Common myeloid progenitor, CD34-positive (primary cell): ENCODE data around the gene MAFG.

Experiments
- CTCF ChIA-PET: fragments of 350-600 bp; sonication (Branson Sonifier 250); formaldehyde crosslinking; loops from one replicate; lab custom pipeline; 2021; ENCODE audit warnings: antibody characterized with exemption; lab: Charles Lee
- POLR2A ChIA-PET: fragments of 350-600 bp; sonication (Branson Sonifier 250); formaldehyde crosslinking; loops from one replicate; lab custom pipeline; 2021; ENCODE audit warnings: antibody characterized with exemption; lab: Charles Lee
- DNase-seq, 3 donors: peaks; one replicate each; pipeline versions ENCODE4 v3.0.0 to v3.0.0-alpha.2; 2013
- H3K27ac ChIP-seq, 2 experiments: 1 replicate in 1 of 2; 2 replicates in 1 of 2; pipeline ENCODE4 v1.7.0; 2013; ENCODE audit warnings: inconsistent platforms in 2 of 2, low read length in 2 of 2, mild to moderate bottlenecking in 2 of 2, low read depth in 1 of 2, moderate library complexity in 1 of 2; ENCODE audit not compliant: severe bottlenecking in 2 of 2, insufficient read depth in 1 of 2, poor library complexity in 1 of 2
- H3K27me3 ChIP-seq, 5 experiments: replicated peaks in 2 of 5; 1 replicate in 3 of 5; 2 replicates in 2 of 5; pipeline versions ENCODE4 v1.6.1 to v1.7.0; 2013; ENCODE audit warnings: low read length in 4 of 5, mild to moderate bottlenecking in 2 of 5, moderate library complexity in 2 of 5, inconsistent platforms in 1 of 5; ENCODE audit not compliant: insufficient read depth in 5 of 5, control insufficient read depth in 4 of 5
- H3K36me3 ChIP-seq, 4 experiments: 1 replicate in 2 of 4; 2 replicates in 2 of 4; pipeline versions ENCODE4 v1.6.1 to v1.7.0; 2013; ENCODE audit warnings: low read length in 3 of 4, control low read depth in 1 of 4, mild to moderate bottlenecking in 1 of 4; ENCODE audit not compliant: control insufficient read depth in 4 of 4, insufficient read depth in 4 of 4
- H3K4me1 ChIP-seq, 4 experiments: 1 replicate in 3 of 4; 2 replicates in 1 of 4; pipeline versions ENCODE4 v1.6.1 to v1.7.1; 2013; ENCODE audit warnings: low read length in 3 of 4, mild to moderate bottlenecking in 3 of 4, control low read depth in 1 of 4, inconsistent platforms in 1 of 4, moderate library complexity in 1 of 4; ENCODE audit not compliant: control insufficient read depth in 4 of 4, insufficient read depth in 4 of 4; ENCODE audit errors: control extremely low read depth in 1 of 4
- H3K4me3 ChIP-seq, 7 experiments: 1 replicate in 4 of 7; 2 replicates in 3 of 7; pipeline versions ENCODE4 v1.5.1 to v1.7.0; 2013; ENCODE audit warnings: mild to moderate bottlenecking in 7 of 7, low read length in 6 of 7, moderate library complexity in 6 of 7, inconsistent platforms in 2 of 7, low read depth in 2 of 7, control low read depth in 1 of 7; ENCODE audit not compliant: insufficient read depth in 4 of 7, control insufficient read depth in 1 of 7; ENCODE audit errors: extremely low read depth in 1 of 7
- H3K9me3 ChIP-seq, 5 experiments: 1 replicate in 4 of 5; 2 replicates in 1 of 5; pipeline versions ENCODE4 v1.6.1 to v1.7.1; 2013; ENCODE audit warnings: low read length in 4 of 5, mild to moderate bottlenecking in 2 of 5, inconsistent platforms in 1 of 5, low read depth in 1 of 5, moderate library complexity in 1 of 5; ENCODE audit not compliant: control insufficient read depth in 4 of 5, insufficient read depth in 2 of 5; ENCODE audit errors: control extremely low read depth in 1 of 5
- WGBS: methylation state at CpG from one replicate; pipeline ENCODE4 v1.1.5; 2013; ENCODE audit not compliant: insufficient coverage; 5-methylcytosine and 5-hydroxymethylcytosine counted together

MAFG gene

DNA sequence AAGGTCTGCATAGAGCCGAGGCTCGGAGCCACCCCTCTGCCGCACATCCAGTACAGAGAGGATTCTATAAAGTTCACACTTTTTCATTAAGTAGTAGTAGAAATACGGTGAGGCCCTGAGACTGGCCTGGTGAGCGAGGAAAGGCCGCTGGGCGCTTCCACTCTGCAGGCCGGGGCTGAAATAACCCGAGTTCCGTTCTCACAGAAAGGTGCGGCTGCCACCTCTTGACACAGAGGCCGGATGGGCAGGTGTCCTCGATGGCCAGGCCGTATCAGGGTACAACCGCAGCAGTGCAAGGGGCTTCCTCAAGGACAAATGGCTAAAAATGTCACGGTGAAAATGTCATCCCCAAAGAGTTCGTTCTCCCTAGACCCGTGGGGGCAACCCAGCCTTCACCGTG is 15.6 kb downstream of the MAFG start:
- 95% methylated on average over 16 of the region's 19 CpGs for WGBS
- Histone ChIP-seq H3K27me3 (peaks cover 0 to 2% (median 0%) of the 10 kb centered on the region in 5 experiments), H3K27ac (no peak overlapping the region), H3K4me1 (peaks cover 4 to 26% (median 17%) of the 10 kb centered on the region in 4 experiments), H3K4me3 (peak overlapping the region in 2 of 7 experiments; percentile 25 to 28), H3K36me3 (peaks cover 5 to 77% (median 46%) of the 10 kb centered on the region in 4 experiments), H3K9me3 (no peaks in the 10 kb centered on the region)
- POLR2A ChIA-PET, result interaction anchor here (1.0 to 1.5 kb wide), 2 partner anchors 11 to 101 kb away, joined by 3 to 4 read pairs; no protein-coding TSS in a partner anchor
- no peak for DNase-seq
- CTCF ChIA-PET, result interaction anchor here (1.5 to 2.1 kb wide), 2 partner anchors 12 to 19 kb away, joined by 5 to 12 read pairs; no protein-coding TSS in a partner anchor

- peaks cover 0 to 2% (median 0%) of the 10 kb centered on the region in 5 experiments for H3K27me3 ChIP-seq
- ChIA-PET CTCF (interaction anchor here (1.5 kb wide), 1 partner anchor 18 kb away, joined by 5 read pairs; no protein-coding TSS in a partner anchor), POLR2A (interaction anchor here (1.5 kb wide), 1 partner anchor 12 kb away, joined by 4 read pairs; no protein-coding TSS in a partner anchor)
- H3K9me3 ChIP-seq, result no peaks in the 10 kb centered on the region
- peaks cover 5 to 78% (median 46%) of the 10 kb centered on the region in 4 experiments for H3K36me3 ChIP-seq
- H3K27ac ChIP-seq, result peak within 1 kb of the TSS in 1 of 2 experiments; percentile 43
- peak within 1 kb of the TSS; percentile 46 to 88 (median 76) for H3K4me3 ChIP-seq
- WGBS, result 12% methylated on average over 18 of the region's 84 CpGs
- peak; percentile 85 to 90 (median 89) for DNase-seq
- H3K4me1 ChIP-seq, result peaks cover 0 to 21% (median 14%) of the 10 kb centered on the region in 4 experiments
Observed at GRCh38 chr17:81911277-81911961, 16.1 kb downstream of the MAFG start, which contains the start of gene PCYT2. Gene PCYT2, minus strand, starts transcription at chr17:81911399. Its CDS starts 44 bp downstream, at chr17:81911355.

GRCh38 chr17:81910840-81911276 is 16.7 kb downstream of the MAFG start:
- no peak for DNase-seq
- H3K4me1 ChIP-seq, result peaks cover 0 to 21% (median 14%) of the 10 kb centered on the region in 4 experiments
- ChIA-PET CTCF (interaction anchor here (1.5 kb wide), 1 partner anchor 18 kb away, joined by 5 read pairs; no protein-coding TSS in a partner anchor), POLR2A (interaction anchor here (1.5 kb wide), 1 partner anchor 13 kb away, joined by 4 read pairs; no protein-coding TSS in a partner anchor)
- peak overlapping the region in 1 of 2 experiments; percentile 43 for H3K27ac ChIP-seq
- WGBS, result under 1% methylated on average over 45 of the region's 55 CpGs
- H3K27me3 ChIP-seq, result peaks cover 0 to 2% (median 0%) of the 10 kb centered on the region in 5 experiments
- H3K9me3 ChIP-seq, result no peaks in the 10 kb centered on the region
- peak overlapping the region; percentile 46 to 88 (median 76) for H3K4me3 ChIP-seq
- peaks cover 5 to 81% (median 46%) of the 10 kb centered on the region in 4 experiments for H3K36me3 ChIP-seq

- WGBS, result 34% methylated on average over 19 of the region's 23 CpGs
- Histone ChIP-seq H3K27me3 (peaks cover 0 to 2% (median 0%) of the 10 kb centered on the region in 5 experiments), H3K36me3 (peaks cover 4 to 81% (median 43%) of the 10 kb centered on the region in 4 experiments), H3K9me3 (no peaks in the 10 kb centered on the region), H3K4me3 (peak overlapping the region; percentile 46 to 88 (median 76)), H3K27ac (peak overlapping the region in 1 of 2 experiments; percentile 43), H3K4me1 (peaks cover 0 to 21% (median 14%) of the 10 kb centered on the region in 4 experiments)
- ChIA-PET CTCF (no interaction called here), POLR2A (no interaction called here)
- no peak for DNase-seq
Observed at GRCh38 chr17:81909966-81910839, 17.3 kb downstream of the MAFG start.

DNA sequence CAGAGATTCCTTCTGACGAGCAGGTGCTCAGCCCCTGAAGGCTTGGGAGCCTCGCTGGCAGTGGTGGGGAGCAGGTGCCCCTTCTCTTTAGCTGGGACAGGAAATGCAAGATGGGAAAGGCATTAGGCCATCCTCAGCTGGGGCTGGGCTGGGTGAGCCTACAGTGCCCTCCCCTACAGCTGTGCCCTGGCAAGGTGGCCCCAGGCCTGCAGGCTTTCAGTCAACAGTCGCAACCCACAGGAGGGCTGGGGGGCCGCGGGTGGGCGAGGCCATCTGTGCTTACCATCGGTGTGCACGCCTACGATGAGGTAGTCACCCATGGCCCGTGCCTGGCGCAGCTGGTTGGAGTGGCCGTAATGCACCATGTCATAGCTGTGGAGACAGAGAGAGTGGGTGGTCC is 18.3 kb downstream of the MAFG start:
- no peaks in the 10 kb centered on the region for H3K9me3 ChIP-seq
- H3K27me3 ChIP-seq, result peaks cover 0 to 2% (median 0%) of the 10 kb centered on the region in 5 experiments
- peaks cover 0 to 21% (median 14%) of the 10 kb centered on the region in 4 experiments for H3K4me1 ChIP-seq
- no peak overlapping the region for H3K4me3 ChIP-seq
- CTCF ChIA-PET, result no interaction called here
- POLR2A ChIA-PET, result no interaction called here
- H3K36me3 ChIP-seq, result peaks cover 5 to 81% (median 37%) of the 10 kb centered on the region in 4 experiments
- no peak overlapping the region for H3K27ac ChIP-seq
- no peak for DNase-seq
- 98% methylated on average over 10 of the region's 12 CpGs for WGBS

DNA sequence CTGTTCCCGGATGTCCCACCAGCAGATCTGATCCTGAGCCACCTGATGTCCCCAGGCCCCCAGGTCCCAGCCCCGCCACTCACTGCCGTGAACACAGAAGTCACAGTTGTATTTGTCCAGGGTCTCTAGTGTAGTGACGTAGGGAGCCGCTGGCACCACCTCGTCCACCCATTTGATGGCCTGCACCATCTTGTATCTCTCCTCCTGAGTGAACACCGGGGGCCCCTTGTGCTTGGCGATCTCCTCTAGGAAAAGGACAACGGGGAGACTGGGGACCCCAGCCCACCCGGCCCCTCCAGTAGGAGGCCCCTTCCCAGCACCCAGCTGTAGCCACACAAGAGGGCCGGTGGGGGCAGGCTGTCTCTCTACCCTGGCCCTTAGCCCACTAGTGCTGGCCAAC is 18.7 kb downstream of the MAFG start:
- peaks cover 0 to 2% (median 0%) of the 10 kb centered on the region in 5 experiments for H3K27me3 ChIP-seq
- CTCF ChIA-PET, result no interaction called here
- DNase-seq, result no peak
- no peak overlapping the region for H3K4me3 ChIP-seq
- H3K27ac ChIP-seq, result no peak overlapping the region
- no peaks in the 10 kb centered on the region for H3K9me3 ChIP-seq
- POLR2A ChIA-PET, result no interaction called here
- WGBS, result 96% methylated on average over 8 of the region's 11 CpGs
- peaks cover 5 to 81% (median 34%) of the 10 kb centered on the region in 4 experiments for H3K36me3 ChIP-seq
- peaks cover 0 to 21% (median 14%) of the 10 kb centered on the region in 4 experiments for H3K4me1 ChIP-seq
